Astrocyte (in vitro differentiated cells and primary cell): ENCODE results near the gene FOXP2. TPM values are rescaled to one million over a fixed set of nuclear protein-coding genes. Genes with fewer than 3 reads are reported as not detected.

Experiments
- DNase-seq: peaks from one replicate; pipeline ENCODE4 v3.0.0-alpha.2; 2010; ENCODE audit warnings: low read depth
- FAIRE-seq: peaks from 2 replicates; lab custom pipeline; 2011; peaks lifted over from hg19 to GRCh38; lab: Jason Lieb, UNC
- H2AFZ ChIP-seq: 2 replicates; pipeline ENCODE4 v1.6.0; 2012; ENCODE audit warnings: low read depth, low read length, inconsistent platforms
- H3K27ac ChIP-seq: 2 replicates; pipeline ENCODE4 v1.5.1; 2011; ENCODE audit warnings: low read depth, low read length, inconsistent platforms
- H3K27me3 ChIP-seq: 2 replicates; pipeline ENCODE4 v1.6.0; 2011; ENCODE audit warnings: low read length, inconsistent platforms; ENCODE audit not compliant: insufficient read depth
- H3K36me3 ChIP-seq: 2 replicates; pipeline ENCODE4 v1.5.1; 2011; ENCODE audit warnings: low read length, inconsistent platforms; ENCODE audit not compliant: insufficient read depth
- H3K4me1 ChIP-seq: 2 replicates; pipeline ENCODE4 v1.5.1; 2011; ENCODE audit warnings: low read length, inconsistent platforms; ENCODE audit not compliant: insufficient read depth
- H3K4me2 ChIP-seq: 2 replicates; pipeline ENCODE4 v1.6.0; 2012; ENCODE audit warnings: low read length, inconsistent platforms
- H3K4me3 ChIP-seq: 2 replicates; pipeline ENCODE4 v1.5.1; 2011; ENCODE audit warnings: low read depth, mild to moderate bottlenecking, low read length, inconsistent platforms; ENCODE audit not compliant: insufficient read depth
- H3K79me2 ChIP-seq: 2 replicates; pipeline ENCODE4 v1.6.0; 2012; ENCODE audit warnings: mild to moderate bottlenecking, low read length, inconsistent platforms; ENCODE audit not compliant: insufficient read depth
- H3K9ac ChIP-seq: 2 replicates; pipeline ENCODE4 v1.6.0; 2012; ENCODE audit warnings: mild to moderate bottlenecking, low read length, inconsistent platforms
- H3K9me3 ChIP-seq: 2 replicates; pipeline ENCODE4 v1.5.1; 2012; ENCODE audit warnings: low read depth, mild to moderate bottlenecking, low read length, inconsistent platforms; ENCODE audit not compliant: insufficient read depth
- H4K20me1 ChIP-seq: 2 replicates; pipeline ENCODE4 v1.6.0; 2012; ENCODE audit warnings: low read length, inconsistent platforms; ENCODE audit not compliant: insufficient read depth
- H3K27ac Mint-ChIP-seq: one replicate; pipeline ENCODE4 v1.8.0; 2021; ENCODE audit warnings: mild to moderate bottlenecking, mixed read lengths; ENCODE audit not compliant: unreplicated experiment
- H3K27me3 Mint-ChIP-seq: one replicate; pipeline ENCODE4 v1.8.0; 2021; ENCODE audit warnings: low read depth, mixed read lengths; ENCODE audit not compliant: unreplicated experiment
- H3K36me3 Mint-ChIP-seq: one replicate; pipeline ENCODE4 v1.8.0; 2021; ENCODE audit warnings: low read depth, mixed read lengths; ENCODE audit not compliant: unreplicated experiment
- H3K4me1 Mint-ChIP-seq: one replicate; pipeline ENCODE4 v1.8.0; 2021; ENCODE audit warnings: low read depth, mixed read lengths; ENCODE audit not compliant: unreplicated experiment
- H3K4me3 Mint-ChIP-seq: one replicate; pipeline ENCODE4 v1.8.0; 2021; ENCODE audit warnings: mild to moderate bottlenecking, moderate library complexity, mixed read lengths; ENCODE audit not compliant: unreplicated experiment
- H3K9me3 Mint-ChIP-seq: one replicate; pipeline ENCODE4 v1.8.0; 2021; ENCODE audit warnings: mild to moderate bottlenecking, mixed read lengths; ENCODE audit not compliant: unreplicated experiment
- EZH2 ChIP-seq: IDR thresholded peaks from 2 replicates; pipeline ENCODE4 v1.6.1; 2012; ENCODE audit warnings: mild to moderate bottlenecking, low read length, inconsistent platforms; ENCODE audit not compliant: insufficient read depth
- total RNA-seq: library from RNA; stranded (reverse); gene quantifications from 2 replicates; pipeline ENCODE4 v1.2.1, GENCODE V29; 2021
- TF ChIP-seq, protein P1 (sequence below): IDR thresholded peaks from 2 replicates; pipeline ENCODE4 v1.5.1; 2011; ENCODE audit warnings: low read depth, mild to moderate bottlenecking, inconsistent platforms, low read length, moderate library complexity; ENCODE audit not compliant: insufficient read depth

FOXP2 gene
- total RNA-seq, 1 donor from 2014 or later: 3.4 TPM

DNA sequence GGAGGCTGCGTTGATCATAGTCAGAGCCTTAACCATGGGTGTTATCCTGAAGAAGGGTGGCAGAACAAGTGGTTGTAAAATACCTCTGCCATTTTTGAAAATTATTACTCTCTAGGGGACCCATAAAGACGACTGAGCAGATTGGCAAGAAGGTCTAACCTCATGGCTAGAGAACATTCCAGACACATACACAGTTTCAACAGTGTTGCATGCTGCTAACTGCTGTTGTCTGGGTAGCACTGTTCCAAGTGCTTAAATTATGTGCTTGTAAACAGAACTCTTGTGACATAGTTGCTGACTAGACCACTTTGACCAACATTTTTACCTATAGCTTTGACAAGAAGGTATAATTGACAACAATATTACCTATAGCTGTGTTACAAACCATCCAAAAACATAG, 46.1 kb upstream of the FOXP2 start:
- no peak for DNase-seq
- no peaks in the 10 kb centered on the region for H3K27me3 Mint-ChIP-seq
- H3K27me3 ChIP-seq: no peaks in the 10 kb centered on the region

DNA sequence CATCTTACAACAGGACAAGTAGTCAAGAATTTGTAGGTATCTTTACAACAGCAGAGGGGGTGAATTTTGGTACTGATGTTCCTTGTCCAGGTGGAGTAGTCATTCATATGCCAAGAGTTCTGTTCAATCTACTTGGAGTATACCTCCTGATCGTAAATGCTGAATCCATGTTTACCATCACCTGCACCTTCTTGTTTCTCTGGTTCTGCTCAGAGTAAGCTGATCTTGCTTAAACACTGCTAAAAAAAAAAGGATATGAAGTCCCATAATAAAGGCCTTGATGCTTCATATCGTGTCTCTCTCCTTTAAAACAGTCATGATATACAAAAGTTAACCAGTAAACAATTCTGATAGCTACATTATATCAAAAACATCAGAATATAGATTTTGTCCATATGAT, 45.3 kb upstream of the FOXP2 start:
- DNase-seq (no peak), FAIRE-seq (no peak)
- no peaks in the 10 kb centered on the region for H3K36me3 ChIP-seq
- no peaks in the 10 kb centered on the region for H3K27me3 Mint-ChIP-seq
- no peak overlapping the region for H3K9ac ChIP-seq
- H3K4me2 ChIP-seq: no peak overlapping the region
- H3K9me3 Mint-ChIP-seq: no peaks in the 10 kb centered on the region
- H3K4me1 ChIP-seq: no peaks in the 10 kb centered on the region
- H3K36me3 Mint-ChIP-seq: no peaks in the 10 kb centered on the region
- H3K9me3 ChIP-seq: no peaks in the 10 kb centered on the region
- H2AFZ ChIP-seq: no peak overlapping the region
- H4K20me1 ChIP-seq: no peaks in the 10 kb centered on the region
- H3K4me3 ChIP-seq: no peak overlapping the region
- no peaks in the 10 kb centered on the region for H3K79me2 ChIP-seq
- H3K27ac ChIP-seq: no peak overlapping the region
- H3K27ac Mint-ChIP-seq: no peak overlapping the region
- H3K4me1 Mint-ChIP-seq: no peaks in the 10 kb centered on the region
- TF ChIP-seq, protein P1, sequence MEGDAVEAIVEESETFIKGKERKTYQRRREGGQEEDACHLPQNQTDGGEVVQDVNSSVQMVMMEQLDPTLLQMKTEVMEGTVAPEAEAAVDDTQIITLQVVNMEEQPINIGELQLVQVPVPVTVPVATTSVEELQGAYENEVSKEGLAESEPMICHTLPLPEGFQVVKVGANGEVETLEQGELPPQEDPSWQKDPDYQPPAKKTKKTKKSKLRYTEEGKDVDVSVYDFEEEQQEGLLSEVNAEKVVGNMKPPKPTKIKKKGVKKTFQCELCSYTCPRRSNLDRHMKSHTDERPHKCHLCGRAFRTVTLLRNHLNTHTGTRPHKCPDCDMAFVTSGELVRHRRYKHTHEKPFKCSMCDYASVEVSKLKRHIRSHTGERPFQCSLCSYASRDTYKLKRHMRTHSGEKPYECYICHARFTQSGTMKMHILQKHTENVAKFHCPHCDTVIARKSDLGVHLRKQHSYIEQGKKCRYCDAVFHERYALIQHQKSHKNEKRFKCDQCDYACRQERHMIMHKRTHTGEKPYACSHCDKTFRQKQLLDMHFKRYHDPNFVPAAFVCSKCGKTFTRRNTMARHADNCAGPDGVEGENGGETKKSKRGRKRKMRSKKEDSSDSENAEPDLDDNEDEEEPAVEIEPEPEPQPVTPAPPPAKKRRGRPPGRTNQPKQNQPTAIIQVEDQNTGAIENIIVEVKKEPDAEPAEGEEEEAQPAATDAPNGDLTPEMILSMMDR: no peak
- TF ChIP-seq EZH2: no peak
- H3K27me3 ChIP-seq: no peaks in the 10 kb centered on the region
- H3K4me3 Mint-ChIP-seq: no peak overlapping the region

More for the DNA sequence above, 46.1 kb upstream of the FOXP2 start:
- Histone ChIP-seq H2AFZ (no peak overlapping the region), H3K27ac (no peak overlapping the region), H3K36me3 (no peaks in the 10 kb centered on the region), H3K4me2 (no peak overlapping the region), H3K4me1 (no peaks in the 10 kb centered on the region), H3K9ac (no peak overlapping the region), H4K20me1 (no peaks in the 10 kb centered on the region), H3K9me3 (no peaks in the 10 kb centered on the region), H3K4me3 (no peak overlapping the region), H3K79me2 (no peaks in the 10 kb centered on the region)
- no peak overlapping the region for H3K4me3 Mint-ChIP-seq
- H3K27ac Mint-ChIP-seq: no peak overlapping the region
- TF ChIP-seq EZH2: no peak
- TF ChIP-seq, protein P1: no peak
- H3K9me3 Mint-ChIP-seq: no peaks in the 10 kb centered on the region
- H3K4me1 Mint-ChIP-seq: no peaks in the 10 kb centered on the region
- no peak for FAIRE-seq
- no peaks in the 10 kb centered on the region for H3K36me3 Mint-ChIP-seq

DNA sequence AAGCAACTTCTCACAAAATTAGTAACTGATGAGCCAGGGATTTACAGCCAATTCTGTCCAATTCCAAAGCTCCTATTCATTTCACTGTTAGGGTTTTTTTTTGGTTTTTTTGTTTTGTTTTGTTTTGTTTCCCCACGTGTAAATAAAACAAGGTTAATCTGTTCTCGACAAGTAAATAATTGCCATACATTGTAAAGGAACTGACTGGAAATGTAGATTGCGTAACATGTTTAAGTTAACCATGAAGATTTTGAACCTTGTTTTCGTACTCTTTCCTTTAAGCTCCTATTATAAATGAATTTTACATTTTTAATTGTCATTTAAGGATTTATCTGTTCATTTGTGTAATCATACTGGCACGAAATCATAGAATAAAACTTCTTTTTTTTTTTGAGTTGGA, 42.0 kb upstream of the FOXP2 start:
- no peaks in the 10 kb centered on the region for H3K36me3 Mint-ChIP-seq
- H3K4me2 ChIP-seq: no peak overlapping the region
- FAIRE-seq (no peak), DNase-seq (no peak)
- H3K9ac ChIP-seq: no peak overlapping the region
- H3K27ac Mint-ChIP-seq: no peak overlapping the region
- no peak overlapping the region for H2AFZ ChIP-seq
- H3K27me3 ChIP-seq: no peaks in the 10 kb centered on the region
- no peak overlapping the region for H3K4me3 Mint-ChIP-seq
- no peaks in the 10 kb centered on the region for H3K79me2 ChIP-seq
- H3K4me1 ChIP-seq: no peaks in the 10 kb centered on the region
- H3K4me1 Mint-ChIP-seq: no peaks in the 10 kb centered on the region
- H3K36me3 ChIP-seq: no peaks in the 10 kb centered on the region
- H3K9me3 ChIP-seq: no peaks in the 10 kb centered on the region
- H3K4me3 ChIP-seq: no peak overlapping the region
- no peaks in the 10 kb centered on the region for H3K9me3 Mint-ChIP-seq
- no peak for TF ChIP-seq EZH2
- TF ChIP-seq, protein P1: no peak
- no peak overlapping the region for H3K27ac ChIP-seq
- no peaks in the 10 kb centered on the region for H4K20me1 ChIP-seq
- no peaks in the 10 kb centered on the region for H3K27me3 Mint-ChIP-seq
